Left forelimb (tissue), 1 donor: ENCODE results near the gene MTCP1.

ENCODE experiments used
- DNase-seq: peaks from one replicate; pipeline ENCODE4 v3.0.0-alpha.2; 2018; ENCODE audit warnings: low spot score

The MTCP1 gene

GRCh38 chrX:155053656-155054055 lies 17.3 kb downstream of the MTCP1 start:
- no peak for DNase-seq

- DNase-seq, result no peak
These were observed 18.0 kb downstream of the MTCP1 start for GRCh38 chrX:155052738-155053498.

DNA sequence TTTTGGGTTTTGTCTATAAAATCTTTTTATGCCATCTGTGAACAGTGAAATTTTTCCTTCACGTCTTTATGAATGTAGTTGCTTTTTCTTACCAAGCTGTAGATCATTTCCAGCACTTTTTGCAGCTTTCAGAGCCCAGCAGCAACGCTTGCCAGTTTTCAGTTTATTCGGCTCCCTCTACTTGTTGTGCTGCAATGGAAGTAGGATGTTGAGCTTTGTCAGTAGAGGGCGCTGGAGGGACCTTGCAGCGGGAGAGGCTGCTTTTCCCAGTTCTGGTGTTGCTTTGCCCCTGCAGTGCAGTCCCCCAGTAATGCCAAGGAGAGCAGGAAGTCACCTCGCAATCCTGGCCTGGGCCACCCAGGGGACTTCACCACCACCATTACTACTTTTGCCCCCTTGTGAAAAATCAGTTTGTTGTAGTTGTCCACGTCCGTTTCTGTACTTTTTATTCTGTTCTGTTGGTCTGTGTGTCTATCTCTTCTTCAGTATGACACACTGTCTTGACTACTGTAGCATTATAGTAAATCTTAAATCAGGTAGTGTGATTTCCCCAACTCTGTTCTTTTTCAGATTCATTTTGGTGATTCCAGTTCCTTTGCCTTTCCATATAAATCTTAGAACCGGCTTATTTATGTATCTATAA lies 21.8 kb downstream of the MTCP1 start:
- DNase-seq, result no peak

DNA sequence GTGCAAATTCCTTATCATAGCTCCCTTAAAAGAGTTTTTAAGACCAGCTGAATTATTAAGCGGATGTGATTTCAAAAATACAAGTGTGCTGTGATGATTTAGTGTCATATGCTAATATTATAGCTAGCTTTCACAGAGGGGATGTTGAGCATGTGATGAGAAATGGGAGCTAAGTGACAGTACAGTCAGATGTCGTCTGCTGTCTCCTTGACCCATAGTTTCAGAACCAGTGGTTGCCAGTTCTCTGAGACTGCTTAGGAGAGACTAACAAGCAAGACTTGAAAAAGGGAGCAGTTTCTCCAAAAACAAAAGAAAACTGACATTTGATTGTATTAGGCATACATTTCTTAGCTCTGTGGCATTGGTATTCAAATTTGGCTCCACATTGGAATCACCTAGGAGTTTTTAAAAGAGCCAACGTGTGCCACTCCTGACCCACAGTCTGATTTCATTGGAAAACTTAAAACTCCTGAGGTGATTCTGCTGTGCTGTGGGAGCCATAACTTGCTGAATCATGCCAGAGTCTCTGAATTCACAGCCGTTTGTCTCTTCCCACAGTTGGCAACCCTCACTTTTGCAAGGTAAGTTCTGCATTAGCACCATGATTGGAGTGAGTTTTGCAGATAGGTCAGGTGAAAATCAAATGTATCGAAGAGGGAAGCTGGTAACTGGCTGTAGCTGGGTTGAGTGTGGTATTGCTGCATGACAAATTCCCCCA lies 24.0 kb downstream of the MTCP1 start:
- DNase-seq, result no peak

- DNase-seq, result no peak
These were observed 24.7 kb downstream of the MTCP1 start for GRCh38 chrX:155046129-155046810.

DNA sequence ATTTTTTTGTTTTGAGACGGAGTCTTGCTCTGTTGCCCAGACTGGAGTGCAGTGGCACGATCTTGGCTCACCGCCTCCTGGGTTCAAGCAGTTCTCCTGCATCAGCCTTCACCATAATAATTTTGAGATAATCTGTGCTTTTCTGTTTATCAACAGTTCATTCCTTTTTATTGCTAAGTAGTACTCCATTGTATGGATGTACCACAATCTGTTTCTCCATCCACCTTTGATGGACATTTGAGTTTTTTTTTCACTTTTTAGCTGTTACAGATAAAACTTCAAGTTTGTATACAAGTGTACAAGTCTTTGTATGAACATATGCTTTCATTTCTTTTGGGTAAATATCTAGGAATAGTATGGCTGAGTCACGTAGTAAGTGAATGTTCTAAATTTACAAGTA lies 35.2 kb downstream of the MTCP1 start:
- DNase-seq, result no peak

GRCh38 chrX:155031657-155032056 lies 39.3 kb downstream of the MTCP1 start:
- no peak for DNase-seq

DNA sequence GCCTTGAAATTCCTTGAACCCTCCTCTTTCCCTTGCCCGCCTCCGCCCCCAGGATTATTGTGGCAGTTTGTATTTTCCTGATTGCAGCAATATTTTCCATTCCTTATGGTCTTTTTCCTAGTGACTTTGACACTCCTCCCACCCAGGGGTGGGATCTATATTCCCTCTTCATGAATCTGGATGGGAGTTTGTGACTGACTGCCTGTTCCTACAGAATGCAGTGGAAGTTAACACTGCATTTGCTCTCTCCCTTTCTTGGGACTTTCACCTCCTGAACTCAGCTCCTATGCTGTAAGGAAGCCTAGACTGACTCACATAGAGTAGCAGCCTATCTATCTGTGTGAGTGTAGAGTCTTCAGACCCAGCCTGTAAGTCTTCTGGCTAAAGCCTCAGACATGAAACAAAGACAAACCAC lies 42.1 kb downstream of the MTCP1 start:
- no peak for DNase-seq

DNA sequence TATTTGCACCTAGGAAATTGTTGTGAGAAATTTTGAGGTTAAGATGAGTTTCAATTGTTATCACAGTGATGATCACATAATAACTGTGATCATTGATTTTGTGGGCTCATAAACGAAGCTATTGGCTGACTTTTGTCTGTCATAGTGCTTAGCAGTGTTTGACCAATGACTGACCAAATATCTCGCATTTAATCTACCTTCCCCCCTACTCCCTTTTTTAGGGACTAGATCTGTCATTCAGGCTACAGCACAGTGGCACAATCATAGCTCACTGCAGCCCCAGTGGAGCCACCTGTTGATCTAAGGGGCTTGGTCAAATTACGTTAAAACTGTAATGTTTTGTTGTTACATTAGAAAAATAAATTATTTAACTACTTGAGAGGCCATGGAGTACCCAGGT lies 42.8 kb downstream of the MTCP1 start:
- no peak for DNase-seq

GRCh38 chrX:155027509-155028066 lies 43.3 kb downstream of the MTCP1 start:
- DNase-seq, result no peak

- DNase-seq, result peak; percentile 91
These were observed 44.0 kb downstream of the MTCP1 start, which contains the start of gene FUNDC2 for GRCh38 chrX:155026727-155027508. Gene FUNDC2, plus strand, starts transcription at chrX:155026844. Its CDS starts 95 bp downstream, at chrX:155026939.

- no peak for DNase-seq
These were observed 44.6 kb downstream of the MTCP1 start for GRCh38 chrX:155026420-155026726.

DNA sequence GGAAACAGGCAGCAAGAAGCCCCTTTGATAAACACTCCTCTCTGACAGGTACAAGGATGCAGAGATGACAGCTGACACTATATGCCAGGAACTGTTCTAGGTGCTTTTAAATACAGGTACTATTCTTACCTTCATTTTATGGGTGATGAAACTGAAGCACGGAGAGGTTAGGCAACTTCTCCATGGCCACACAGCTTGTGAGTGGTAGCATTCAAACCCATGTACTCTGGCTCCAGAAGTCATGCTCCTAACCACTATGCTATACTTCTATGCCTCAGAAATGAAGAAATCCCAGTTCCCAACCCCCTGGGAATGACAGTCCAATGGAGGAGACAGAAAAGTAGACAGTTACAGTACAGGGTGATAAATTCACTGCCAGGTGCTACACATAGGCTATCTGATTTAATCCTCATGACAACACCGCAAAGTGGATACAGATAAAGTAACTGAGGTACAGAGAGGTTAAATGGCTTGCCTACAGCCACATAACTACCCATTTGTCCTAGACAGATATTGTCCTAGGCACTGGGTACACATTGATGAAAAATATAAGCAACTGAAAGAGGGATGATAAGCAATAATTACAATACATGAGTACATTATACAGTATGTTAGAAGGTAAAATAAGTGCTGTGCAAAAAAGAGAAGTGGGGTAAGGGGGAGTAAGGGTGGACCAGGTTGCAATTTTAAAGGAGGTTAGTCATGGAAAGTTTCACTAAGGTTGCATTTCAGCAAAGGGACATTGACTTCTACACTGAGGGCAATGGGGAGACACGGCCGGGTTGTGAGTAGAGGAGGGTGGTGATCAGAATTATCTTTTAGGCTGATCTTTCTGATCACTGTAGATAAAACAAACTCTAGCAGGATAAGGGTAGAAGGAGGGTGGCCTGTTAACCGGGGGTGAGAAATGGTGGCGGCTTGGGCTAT lies 46.8 kb downstream of the MTCP1 start:
- DNase-seq, result no peak

- DNase-seq, result no peak
These were observed 48.4 kb downstream of the MTCP1 start, which contains the start of gene F8 for GRCh38 chrX:155022585-155022984. Gene F8, minus strand, starts transcription at chrX:155022723. Its CDS starts 171 bp downstream, at chrX:155022552.

DNA sequence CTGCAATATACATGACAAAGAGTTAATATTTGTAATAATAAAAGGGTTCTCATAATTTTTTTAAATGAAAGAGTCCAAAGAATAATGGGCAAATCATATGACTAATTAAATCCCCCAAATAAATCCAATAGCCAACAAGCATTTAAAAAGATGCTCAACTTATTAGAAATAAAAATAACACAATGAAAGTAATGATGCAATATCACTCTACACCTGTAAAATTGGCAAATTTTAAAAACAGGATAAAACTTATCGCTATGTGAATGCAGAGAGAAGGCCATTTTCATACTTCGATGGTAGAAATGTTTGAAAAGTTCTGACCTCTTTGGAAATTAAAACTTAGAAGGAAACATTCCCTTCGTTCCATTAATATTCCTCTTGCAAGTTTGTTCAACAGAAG lies 50.3 kb downstream of the MTCP1 start:
- DNase-seq, result no peak
